NCI-H524 (cell line): ENCODE results near the gene ADAMTS2.

Experiments used
- DNase-seq, 2 experiments: peaks; one replicate each; lab custom pipeline; 2025; lab: John Stamatoyannopoulos, UW

The ADAMTS2 gene

GRCh38 chr5:179254638-179255271, 90.5 kb downstream of the ADAMTS2 start:
- no peak for DNase-seq

GRCh38 chr5:179253730-179254129, 91.5 kb downstream of the ADAMTS2 start:
- no peak for DNase-seq

GRCh38 chr5:179251276-179251969, 93.8 kb downstream of the ADAMTS2 start:
- no peak for DNase-seq

- no peak for DNase-seq
Observed at GRCh38 chr5:179250561-179251225, 94.6 kb downstream of the ADAMTS2 start.

- DNase-seq, result no peak
Observed at GRCh38 chr5:179246227-179246626, 99.0 kb downstream of the ADAMTS2 start.

- DNase-seq, result no peak
Observed at GRCh38 chr5:179245031-179245430, 100.2 kb downstream of the ADAMTS2 start.

GRCh38 chr5:179244044-179244443, 101.2 kb downstream of the ADAMTS2 start:
- DNase-seq, result no peak

- no peak for DNase-seq
Observed at GRCh38 chr5:179243333-179243732, 101.9 kb downstream of the ADAMTS2 start.

- DNase-seq, result no peak
Observed at GRCh38 chr5:179242676-179243075, 102.6 kb downstream of the ADAMTS2 start.

- no peak for DNase-seq
Observed at GRCh38 chr5:179241764-179242370, 103.4 kb downstream of the ADAMTS2 start.

- no peak for DNase-seq
Observed at GRCh38 chr5:179241175-179241574, 104.1 kb downstream of the ADAMTS2 start.

GRCh38 chr5:179240561-179240960, 104.7 kb downstream of the ADAMTS2 start:
- DNase-seq, result no peak

- no peak for DNase-seq
Observed at GRCh38 chr5:179239256-179240135, 105.8 kb downstream of the ADAMTS2 start.

GRCh38 chr5:179238628-179238970, 106.7 kb downstream of the ADAMTS2 start:
- no peak for DNase-seq

- no peak for DNase-seq
Observed at GRCh38 chr5:179237770-179238627, 107.3 kb downstream of the ADAMTS2 start.

GRCh38 chr5:179235416-179236400, 109.6 kb downstream of the ADAMTS2 start:
- no peak for DNase-seq

GRCh38 chr5:179234563-179235135, 110.6 kb downstream of the ADAMTS2 start:
- DNase-seq, result no peak

GRCh38 chr5:179233909-179234562, 111.2 kb downstream of the ADAMTS2 start:
- no peak for DNase-seq
